ENCODE measurements around the gene SFXN2. TPM values are rescaled to one million over a fixed set of nuclear protein-coding genes. Genes with fewer than 3 reads are reported as not detected.
A peak's percentile ranks its signal among the peaks of the same experiment; 100 is the strongest.
"Not testable (repeated sequence)": the region's sequence is repeated elsewhere in the genome, so short reads cannot be mapped to it uniquely, and the experiment has no call there.

SFXN2 gene
- total and polyA plus RNA-seq, 2 experiments from 2014 or later: 5.7 to 6.2 TPM

GRCh38 chr10:102665904-102666509 is 48.4 kb upstream of the SFXN2 start:
- no peak for DNase-seq (ENCODE audit: low spot score)
- H3K4me1 ChIP-seq (ENCODE audit: insufficient read depth): peaks cover 15% of the 10 kb centered on the region

GRCh38 chr10:102667411-102667810 is 47.0 kb upstream of the SFXN2 start:
- not testable (repeated sequence) for ATAC-seq; DNase-seq (ENCODE audit: low spot score); H3K27me3 ChIP-seq (ENCODE audit: insufficient read depth); H3K9me2 ChIP-seq (ENCODE audit: insufficient read depth); H3K27ac ChIP-seq (ENCODE audit: low read depth); H3K79me2 ChIP-seq (replicated peaks; ENCODE audit: insufficient read depth); H3K36me3 ChIP-seq (ENCODE audit: insufficient read depth); H3K36me3 Mint-ChIP-seq (ENCODE audit: low read depth); H3K4me3 ChIP-seq; H2AFZ ChIP-seq; H3K4me2 ChIP-seq; H4K20me1 ChIP-seq (replicated peaks; ENCODE audit: insufficient read depth); H3K4me3 Mint-ChIP-seq; H3F3A ChIP-seq (replicated peaks; ENCODE audit: low read depth); H3K9me3 Mint-ChIP-seq
- Mint-ChIP-seq H3K4me1 (peaks cover 27% of the 10 kb centered on the region), H3K27me3 (ENCODE audit: insufficient read depth, low read depth, poor library complexity) (peaks cover 10% of the 10 kb centered on the region), H3K27ac (0 out of 2 replicates have a peak overlapping the region, but pooled peaks have one; percentile 32)
- H3K4me1 ChIP-seq (ENCODE audit: insufficient read depth): peaks cover 20% of the 10 kb centered on the region

More at GRCh38 chr10:102665904-102666509, 48.4 kb upstream of the SFXN2 start:
- H4K20me1 ChIP-seq (replicated peaks; ENCODE audit: insufficient read depth): no peaks in the 10 kb centered on the region
- H3K36me3 Mint-ChIP-seq (ENCODE audit: low read depth): no peaks in the 10 kb centered on the region
- H3K79me2 ChIP-seq (replicated peaks; ENCODE audit: insufficient read depth): no peaks in the 10 kb centered on the region
- no peak overlapping the region for H3K4me3 ChIP-seq
- H3K27me3 ChIP-seq (ENCODE audit: insufficient read depth): no peaks in the 10 kb centered on the region
- H3K9me3 Mint-ChIP-seq: no peaks in the 10 kb centered on the region
- H3K9me2 ChIP-seq (ENCODE audit: insufficient read depth): no peaks in the 10 kb centered on the region
- no peak for ATAC-seq
- no peak overlapping the region for H3K4me2 ChIP-seq
- peaks cover 28% of the 10 kb centered on the region for H3K4me1 Mint-ChIP-seq
- no peak overlapping the region for H2AFZ ChIP-seq
- peaks cover 10% of the 10 kb centered on the region for H3K27me3 Mint-ChIP-seq (ENCODE audit: insufficient read depth, low read depth, poor library complexity)
- TF ChIP-seq CREB1 (CRISPR knock-in tag; IDR thresholded peaks at IDR 0.05; ENCODE audit: low read depth) (no peak), REST (IDR thresholded peaks at IDR 0.05; ENCODE audit: unreplicated experiment) (no peak)
- no peak overlapping the region for H3K27ac Mint-ChIP-seq
- H3K27ac ChIP-seq (ENCODE audit: low read depth): no peak overlapping the region
- no peak overlapping the region for H3K4me3 Mint-ChIP-seq
- peaks cover 9% of the 10 kb centered on the region; the same call in 1 of the 2 replicates for H3F3A ChIP-seq (replicated peaks; ENCODE audit: low read depth)
- no peaks in the 10 kb centered on the region for H3K36me3 ChIP-seq (ENCODE audit: insufficient read depth)

- no peaks in the 10 kb centered on the region for H4K20me1 ChIP-seq (replicated peaks; ENCODE audit: insufficient read depth)
- no peaks in the 10 kb centered on the region for H3K9me2 ChIP-seq (ENCODE audit: insufficient read depth)
- Mint-ChIP-seq H3K4me1 (peaks cover 35% of the 10 kb centered on the region), H3K4me3 (no peak overlapping the region), H3K27me3 (ENCODE audit: insufficient read depth, low read depth, poor library complexity) (peaks cover 14% of the 10 kb centered on the region), H3K9me3 (no peaks in the 10 kb centered on the region), H3K36me3 (ENCODE audit: low read depth) (no peaks in the 10 kb centered on the region; the same call in 2 of the 3 replicates), H3K27ac (no peak overlapping the region)
- H3K27ac ChIP-seq (ENCODE audit: low read depth): no peak overlapping the region
- DNase-seq (ENCODE audit: low spot score) (no peak), ATAC-seq (no peak)
- H3F3A ChIP-seq (replicated peaks; ENCODE audit: low read depth): peaks cover 11% of the 10 kb centered on the region; the same call in 1 of the 2 replicates
- no peaks in the 10 kb centered on the region for H3K27me3 ChIP-seq (ENCODE audit: insufficient read depth)
- no peaks in the 10 kb centered on the region for H3K79me2 ChIP-seq (replicated peaks; ENCODE audit: insufficient read depth)
- H3K4me2 ChIP-seq: no peak overlapping the region
- H3K4me1 ChIP-seq (ENCODE audit: insufficient read depth): peaks cover 25% of the 10 kb centered on the region
- no peak overlapping the region for H3K4me3 ChIP-seq
- H2AFZ ChIP-seq: no peak overlapping the region
- H3K36me3 ChIP-seq (ENCODE audit: insufficient read depth): no peaks in the 10 kb centered on the region
- no peak for TF ChIP-seq CTCF (conservative IDR thresholded peaks at IDR 0.05; ENCODE audit: low read depth in 2 of 2)
- no peak for TF ChIP-seq STAT1 (IDR thresholded peaks at IDR 0.05; ENCODE audit: unreplicated experiment)
- no peak for TF ChIP-seq ETS1 (IDR thresholded peaks at IDR 0.05)
- no peak for TF ChIP-seq EZH2 (IDR thresholded peaks at IDR 0.05; ENCODE audit: low read depth, unreplicated experiment)
- no peak for TF ChIP-seq POLR2AphosphoS5 (IDR thresholded peaks at IDR 0.05; ENCODE audit: low read depth)
Measured at GRCh38 chr10:102668326-102669107, 45.9 kb upstream of the SFXN2 start.

Measured in GM23338 (cell line).